AG04450 (cell line): ENCODE measurements around the gene ITLN2. TPM values are rescaled to one million over a fixed set of nuclear protein-coding genes. Genes with fewer than 3 reads are reported as not detected.
"Not testable (repeated sequence)": the region's sequence is repeated elsewhere in the genome, so short reads cannot be mapped to it uniquely, and the experiment has no call there.

Source experiments
- CTCF ChIA-PET: fragments of 300-600, 350-600 bp; formaldehyde crosslinking; extraction: SDS; loops from one replicate; lab custom pipeline; 2022; ENCODE audit warnings: antibody characterized with exemption, inconsistent platforms; lab: Charles Lee
- POLR2A ChIA-PET: fragments of 350-600 bp; formaldehyde crosslinking; extraction: SDS; loops from one replicate; lab custom pipeline; 2021; ENCODE audit warnings: antibody characterized with exemption, inconsistent platforms; lab: Yijun Ruan, JAX
- DNase-seq: peaks from one replicate; pipeline ENCODE4 v3.0.0-alpha.2; 2011; ENCODE audit warnings: low read depth, low spot score
- H3K27ac ChIP-seq: one replicate; pipeline ENCODE4 v1.5.1; 2012; ENCODE audit warnings: low read depth, low read length, control low read depth
- H3K27me3 ChIP-seq: one replicate; pipeline ENCODE4 v1.6.0; 2012; ENCODE audit warnings: low read length; ENCODE audit not compliant: control insufficient read depth, insufficient read depth
- H3K4me3 ChIP-seq: 2 replicates; pipeline ENCODE4 v1.5.1; 2011; ENCODE audit warnings: mild to moderate bottlenecking, low read depth, low read length, control low read depth
- H3K9me3 ChIP-seq: 2 replicates; pipeline ENCODE4 v1.5.1; 2012; ENCODE audit warnings: low read length; ENCODE audit not compliant: control insufficient read depth, insufficient read depth
- polyA plus RNA-seq: library from polyadenylated mRNA; depleted of rRNA; stranded (reverse); fragments of >200 nt; gene quantifications from 2 replicates; pipeline ENCODE4 v1.2.3, GENCODE V29; 2011; rRNA removed
- TF ChIP-seq, protein P1 (sequence below): IDR thresholded peaks from 2 replicates; pipeline ENCODE4 v1.5.1; 2011; ENCODE audit warnings: low read depth, low read length, control low read depth, inconsistent platforms

The ITLN2 gene
- polyA plus RNA-seq, 1 experiment, result not detected

DNA sequence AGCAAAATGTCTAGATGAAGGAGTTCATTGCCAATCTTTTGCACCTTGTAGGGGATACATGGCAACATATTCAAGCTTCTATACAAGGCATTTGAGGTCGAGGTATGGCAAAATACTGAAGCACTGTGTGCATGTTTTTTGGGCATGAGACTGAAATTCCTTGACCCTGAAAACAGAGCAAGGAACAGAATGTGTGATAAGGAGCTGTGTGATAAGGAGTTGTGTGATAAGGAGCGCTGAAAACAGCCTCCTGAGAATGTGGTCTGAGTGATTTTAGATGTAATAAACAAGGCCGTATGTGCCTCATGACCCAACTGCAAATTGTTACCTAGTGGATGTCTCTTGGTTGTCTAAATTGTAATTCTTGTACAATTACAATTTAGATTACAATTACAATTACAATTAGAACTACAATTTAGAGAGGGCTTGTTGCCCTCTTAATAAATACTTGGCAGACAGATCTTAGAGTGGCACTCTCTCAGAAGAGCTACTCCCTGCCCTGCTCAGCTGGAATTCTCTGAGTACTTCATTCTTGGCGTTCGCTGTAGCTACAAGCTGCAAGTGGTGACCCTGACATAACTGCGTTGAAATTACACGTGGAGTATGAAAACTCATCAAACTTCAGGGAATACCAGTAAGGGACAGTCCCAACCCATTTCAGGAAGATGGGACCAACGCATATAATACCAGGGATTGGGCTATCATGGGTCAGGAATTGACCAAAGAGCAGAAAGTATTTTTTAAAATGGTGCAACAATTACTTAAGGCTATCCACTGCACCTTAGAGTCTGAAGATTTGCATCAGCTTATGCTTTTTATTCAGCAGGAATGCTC lies 49.6 kb downstream of the ITLN2 start:
- Histone ChIP-seq H3K9me3 (no peaks in the 10 kb centered on the region), H3K27me3 (no peaks in the 10 kb centered on the region), H3K4me3 (no peak overlapping the region), H3K27ac (no peak overlapping the region)
- DNase-seq, result no peak
- CTCF ChIA-PET, result interaction anchor here (2.0 kb wide), 1 partner anchor 69 kb away, joined by 6 read pairs; no protein-coding TSS in a partner anchor
- POLR2A ChIA-PET, result no interaction called here
- TF ChIP-seq, protein P1, sequence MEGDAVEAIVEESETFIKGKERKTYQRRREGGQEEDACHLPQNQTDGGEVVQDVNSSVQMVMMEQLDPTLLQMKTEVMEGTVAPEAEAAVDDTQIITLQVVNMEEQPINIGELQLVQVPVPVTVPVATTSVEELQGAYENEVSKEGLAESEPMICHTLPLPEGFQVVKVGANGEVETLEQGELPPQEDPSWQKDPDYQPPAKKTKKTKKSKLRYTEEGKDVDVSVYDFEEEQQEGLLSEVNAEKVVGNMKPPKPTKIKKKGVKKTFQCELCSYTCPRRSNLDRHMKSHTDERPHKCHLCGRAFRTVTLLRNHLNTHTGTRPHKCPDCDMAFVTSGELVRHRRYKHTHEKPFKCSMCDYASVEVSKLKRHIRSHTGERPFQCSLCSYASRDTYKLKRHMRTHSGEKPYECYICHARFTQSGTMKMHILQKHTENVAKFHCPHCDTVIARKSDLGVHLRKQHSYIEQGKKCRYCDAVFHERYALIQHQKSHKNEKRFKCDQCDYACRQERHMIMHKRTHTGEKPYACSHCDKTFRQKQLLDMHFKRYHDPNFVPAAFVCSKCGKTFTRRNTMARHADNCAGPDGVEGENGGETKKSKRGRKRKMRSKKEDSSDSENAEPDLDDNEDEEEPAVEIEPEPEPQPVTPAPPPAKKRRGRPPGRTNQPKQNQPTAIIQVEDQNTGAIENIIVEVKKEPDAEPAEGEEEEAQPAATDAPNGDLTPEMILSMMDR, result no peak

DNA sequence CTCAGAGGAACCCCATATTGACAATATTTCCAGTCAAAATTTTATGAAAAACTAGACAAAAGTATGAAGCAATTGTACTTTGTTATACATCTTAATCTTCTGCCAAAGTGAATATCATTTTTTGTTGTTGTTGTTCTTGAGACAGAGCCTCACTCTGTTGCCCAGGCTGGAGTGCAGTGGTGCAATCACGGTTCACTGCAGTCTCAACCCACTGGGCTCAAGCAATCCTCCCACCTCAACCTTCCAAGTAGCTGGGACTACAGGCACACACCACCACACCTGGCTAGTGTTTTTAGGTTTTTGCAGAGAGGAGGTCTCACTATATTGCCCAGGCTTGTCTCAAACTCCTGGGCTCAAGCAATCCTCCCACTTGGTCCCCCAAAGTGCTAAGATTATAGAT lies 52.4 kb downstream of the ITLN2 start:
- H3K27me3 ChIP-seq, CTCF ChIA-PET, H3K4me3 ChIP-seq, DNase-seq, POLR2A ChIA-PET, H3K9me3 ChIP-seq, H3K27ac ChIP-seq: not testable (repeated sequence)

DNA sequence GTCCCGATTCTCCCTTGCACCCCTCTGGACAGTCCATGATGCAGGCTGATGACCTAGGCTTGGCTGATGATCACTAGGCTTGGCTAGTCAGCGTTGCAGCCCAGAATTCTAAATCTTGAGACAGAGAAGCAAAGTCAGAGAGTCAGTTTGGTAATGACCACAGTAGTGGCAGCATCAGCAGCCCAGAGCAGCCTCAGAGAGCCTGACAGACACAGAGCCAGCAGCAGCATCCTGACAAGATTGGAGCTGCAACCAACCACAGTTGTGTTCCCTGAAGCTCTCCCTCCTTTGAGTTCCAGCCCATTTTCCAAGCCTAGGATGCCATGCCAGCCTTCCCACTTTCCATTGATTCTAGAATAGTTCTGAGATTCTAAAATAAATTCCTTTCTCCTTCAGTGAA lies 52.8 kb downstream of the ITLN2 start:
- ChIA-PET CTCF (no interaction called here), POLR2A (no interaction called here)
- no peaks in the 10 kb centered on the region for H3K27me3 ChIP-seq
- TF ChIP-seq, protein P1, result no peak
- no peaks in the 10 kb centered on the region for H3K9me3 ChIP-seq
- no peak overlapping the region for H3K4me3 ChIP-seq
- H3K27ac ChIP-seq, result no peak overlapping the region
- no peak for DNase-seq

DNA sequence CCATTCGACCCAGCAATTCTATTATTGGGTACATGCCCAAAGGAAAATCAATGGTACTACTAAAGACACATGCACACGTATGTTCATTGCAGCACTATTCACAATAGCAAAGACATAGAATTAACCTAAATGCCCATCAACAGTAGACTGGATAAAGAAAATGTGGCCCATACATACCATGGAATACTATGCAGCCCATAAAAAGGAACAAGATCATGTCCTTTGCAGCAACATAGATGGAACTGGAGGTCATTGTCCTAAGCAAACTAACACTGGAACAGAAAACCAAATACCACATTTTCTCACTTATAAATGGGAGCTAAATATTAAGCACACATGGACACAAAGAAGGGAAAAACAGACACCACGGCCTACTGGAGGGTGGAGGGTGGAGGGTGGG lies 53.9 kb downstream of the ITLN2 start:
- H3K27me3 ChIP-seq, H3K9me3 ChIP-seq, H3K4me3 ChIP-seq, H3K27ac ChIP-seq, POLR2A ChIA-PET, DNase-seq, CTCF ChIA-PET: not testable (repeated sequence)

Other genes starting within 250 kb of the ITLN2 start
- not detected in 2 replicates for gene CD48, start 243.0 kb downstream of the ITLN2 start, polyA plus RNA-seq
- gene SLAMF7, start 215.6 kb downstream of the ITLN2 start, polyA plus RNA-seq, result not detected in 2 replicates
- gene LY9, start 158.6 kb downstream of the ITLN2 start, polyA plus RNA-seq, result not detected in 2 replicates
- not detected in 2 replicates for gene CD244, start 91.9 kb downstream of the ITLN2 start, polyA plus RNA-seq
- gene ITLN1, start 69.6 kb downstream of the ITLN2 start, polyA plus RNA-seq, result not detected in 2 replicates
- gene F11R, start 66.3 kb upstream of the ITLN2 start, polyA plus RNA-seq, result 1.7 and 2.0 TPM in 2 replicates
- 0.33 TPM in 1 of 2 replicates, not detected in the other for gene TSTD1, start 84.2 kb upstream of the ITLN2 start, polyA plus RNA-seq
- gene USF1, start 91.2 kb upstream of the ITLN2 start, polyA plus RNA-seq, result 32.6 and 37.6 TPM in 2 replicates
- not detected in 2 replicates for gene ARHGAP30, start 115.1 kb upstream of the ITLN2 start, polyA plus RNA-seq
- 0.02 and 0.16 TPM in 2 replicates for gene NECTIN4, start 134.7 kb upstream of the ITLN2 start, polyA plus RNA-seq
- gene KLHDC9, start 143.6 kb upstream of the ITLN2 start, polyA plus RNA-seq, result 1.1 and 1.6 TPM in 2 replicates
- 84.2 and 101 TPM in 2 replicates for gene PFDN2, start 163.2 kb upstream of the ITLN2 start, polyA plus RNA-seq
- gene NIT1, start 163.3 kb upstream of the ITLN2 start, polyA plus RNA-seq, result 19.2 and 24.3 TPM in 2 replicates
- gene DEDD, start 177.9 kb upstream of the ITLN2 start, polyA plus RNA-seq, result 34.9 and 38.0 TPM in 2 replicates
- gene UFC1, start 199.2 kb upstream of the ITLN2 start, polyA plus RNA-seq, result 129 and 146 TPM in 2 replicates
- 15.4 and 16.2 TPM in 2 replicates for gene USP21, start 204.7 kb upstream of the ITLN2 start, polyA plus RNA-seq
- gene PPOX, start 211.6 kb upstream of the ITLN2 start, polyA plus RNA-seq, result 9.7 and 9.8 TPM in 2 replicates
- 21.8 and 24.7 TPM in 2 replicates for gene B4GALT3, start 222.7 kb upstream of the ITLN2 start, polyA plus RNA-seq
- 0.52 and 0.72 TPM in 2 replicates for gene ADAMTS4, start 244.2 kb upstream of the ITLN2 start, polyA plus RNA-seq
- gene NDUFS2, start 247.6 kb upstream of the ITLN2 start, polyA plus RNA-seq, result 150 and 155 TPM in 2 replicates